Activated naive CD4-positive, alpha-beta T cell (primary cell): ENCODE measurements around the gene SS18L1.

Experiments
- DNase-seq, 4 experiments: peaks; one replicate each; lab custom pipeline; 2025; lab: John Stamatoyannopoulos, UW

SS18L1 gene

DNA sequence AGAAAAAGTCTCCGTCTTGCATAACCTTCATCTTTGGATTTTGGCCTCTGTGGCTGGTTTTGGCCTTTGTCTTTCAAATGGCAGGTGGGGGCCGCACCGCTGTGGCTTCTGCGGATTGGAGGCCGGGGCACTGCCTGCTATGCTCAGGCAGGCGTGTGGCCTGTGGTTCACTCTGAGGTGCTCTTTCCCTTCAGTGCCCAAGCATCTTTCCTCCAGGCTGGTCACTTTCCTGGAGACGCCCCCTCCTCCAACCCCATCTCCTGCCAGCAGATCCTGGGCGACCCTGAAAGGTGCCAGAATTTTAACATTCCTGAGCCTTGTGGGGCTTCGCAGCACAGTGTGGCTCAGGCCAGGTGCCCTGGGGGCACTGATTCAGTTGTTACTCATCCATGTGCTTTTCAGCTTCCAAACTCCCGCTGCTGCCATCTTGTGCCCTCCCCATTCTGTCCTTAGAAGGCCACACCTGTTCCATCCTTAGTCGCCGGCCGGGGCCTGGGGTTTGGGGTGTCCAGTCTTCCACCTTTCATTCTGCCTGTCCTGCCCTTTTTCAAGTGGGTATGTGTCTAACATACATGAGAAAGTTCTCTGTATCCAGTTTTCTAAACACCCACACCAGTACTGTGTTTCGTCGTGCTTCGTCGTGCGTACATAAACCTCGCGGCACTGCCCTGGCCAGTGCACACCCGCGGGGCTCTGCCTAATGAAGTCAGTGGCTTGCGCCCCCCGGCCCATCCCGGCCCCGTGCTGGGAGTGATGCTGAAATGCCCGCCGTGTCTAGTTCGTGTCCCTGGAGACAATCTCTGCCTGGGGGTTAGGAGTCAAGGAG, 12.1 kb downstream of the SS18L1 start:
- no peak for DNase-seq

DNA sequence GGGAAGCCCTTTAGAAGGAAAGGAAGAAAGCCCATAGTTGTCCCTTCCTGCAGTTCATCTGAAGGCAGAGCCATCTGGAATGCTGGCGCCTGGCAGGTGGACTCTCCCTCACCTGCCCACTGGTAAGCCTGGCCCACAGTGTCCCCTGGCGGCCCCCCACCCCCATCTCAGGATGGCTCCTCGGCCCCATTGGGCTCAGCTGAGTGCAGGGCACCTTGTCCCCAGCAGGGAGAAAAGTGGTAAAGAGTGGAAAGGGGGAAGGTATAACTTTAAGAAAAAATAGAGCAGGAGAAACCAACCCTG, 12.6 kb downstream of the SS18L1 start:
- no peak for DNase-seq

DNA sequence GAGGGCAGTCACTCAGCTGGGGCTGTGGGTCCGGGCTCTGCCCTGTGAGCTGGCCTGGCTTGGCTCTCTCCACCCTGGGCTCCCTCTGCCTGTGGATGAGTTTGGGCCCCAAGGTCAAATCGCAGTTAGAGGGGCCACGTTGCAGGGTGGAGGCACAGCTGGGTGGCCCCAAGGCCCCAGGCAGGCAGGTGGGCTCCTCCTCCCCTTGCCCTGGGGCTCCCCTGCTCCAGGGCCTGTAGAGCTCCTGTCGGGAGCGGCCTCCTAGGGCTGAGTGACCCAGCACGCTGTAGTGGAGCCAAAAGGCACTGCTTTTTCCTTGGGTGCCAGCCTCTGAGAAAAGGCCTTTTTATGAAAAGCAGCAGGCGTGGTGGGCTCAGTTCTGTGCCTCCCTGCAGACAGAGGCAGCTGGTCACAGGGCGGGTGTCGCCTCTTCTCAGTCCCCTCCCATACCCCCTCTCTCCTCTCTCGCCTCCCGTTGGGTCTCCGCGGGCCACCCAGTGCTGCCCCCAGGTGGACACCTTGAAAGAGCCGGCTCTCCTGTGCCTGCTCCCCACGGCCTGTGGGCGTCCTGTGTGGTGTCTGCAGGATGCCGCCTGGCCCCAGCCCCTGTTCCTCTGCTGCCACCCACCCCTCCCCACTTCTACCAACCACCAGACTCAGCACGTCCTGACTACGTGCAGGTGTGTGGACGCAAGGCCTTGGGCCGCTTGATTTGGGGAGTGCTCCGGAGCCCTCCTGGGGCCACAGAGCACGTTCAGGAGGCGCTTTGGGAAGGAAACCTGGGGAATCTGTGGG, 13.2 kb downstream of the SS18L1 start:
- DNase-seq = peak; percentile 29 to 62 (median 49)

DNA sequence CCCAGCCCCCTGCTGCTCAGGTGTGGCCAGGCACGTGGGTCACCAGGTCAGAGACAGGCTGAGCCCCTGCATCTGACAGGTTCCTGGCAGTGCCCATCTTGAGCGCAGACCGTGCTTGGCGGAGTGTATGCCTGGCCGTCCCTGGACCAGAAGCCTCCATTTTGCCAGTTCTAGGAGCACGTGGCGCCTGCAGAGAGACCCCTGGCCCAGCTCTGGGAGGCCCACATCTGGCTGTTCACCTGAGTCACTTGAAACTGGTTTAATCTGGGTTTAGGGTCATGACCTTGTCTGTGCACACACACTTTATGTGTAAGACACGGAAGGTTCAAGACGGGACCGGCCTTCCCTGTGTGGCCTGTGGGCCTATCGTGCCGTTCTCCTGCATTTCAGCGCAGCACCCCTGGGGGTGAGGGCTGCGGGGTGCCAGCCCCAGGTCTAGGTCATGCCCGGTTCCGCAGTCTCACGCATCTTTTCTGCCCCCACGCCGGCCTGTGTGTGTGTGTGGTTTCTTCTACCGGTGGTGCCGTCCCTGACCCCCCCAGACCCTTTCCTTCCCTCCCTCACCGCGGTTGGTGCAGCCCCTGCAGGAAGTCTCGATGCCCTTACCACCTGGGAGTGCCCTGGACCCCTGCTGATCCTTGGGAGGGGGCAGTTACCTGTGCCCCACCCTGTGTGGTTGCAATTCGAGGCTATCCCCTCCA, 14.0 kb downstream of the SS18L1 start:
- no peak for DNase-seq

DNA sequence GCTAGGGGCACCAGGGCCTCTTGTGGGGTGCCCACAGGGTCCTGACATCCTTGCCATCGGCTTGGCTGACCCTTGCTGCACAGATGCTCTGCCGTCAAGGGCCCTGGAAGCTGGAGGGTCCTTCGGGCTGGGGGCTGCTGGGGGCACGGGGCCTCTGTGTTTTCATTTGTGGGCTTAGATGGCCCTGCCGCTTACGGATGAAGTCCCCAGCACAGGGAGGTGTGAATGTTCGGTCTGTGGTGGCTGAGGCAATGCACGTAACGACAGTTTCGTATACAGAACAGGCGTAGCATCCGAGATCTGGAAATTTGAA, 14.5 kb downstream of the SS18L1 start:
- no peak for DNase-seq

DNA sequence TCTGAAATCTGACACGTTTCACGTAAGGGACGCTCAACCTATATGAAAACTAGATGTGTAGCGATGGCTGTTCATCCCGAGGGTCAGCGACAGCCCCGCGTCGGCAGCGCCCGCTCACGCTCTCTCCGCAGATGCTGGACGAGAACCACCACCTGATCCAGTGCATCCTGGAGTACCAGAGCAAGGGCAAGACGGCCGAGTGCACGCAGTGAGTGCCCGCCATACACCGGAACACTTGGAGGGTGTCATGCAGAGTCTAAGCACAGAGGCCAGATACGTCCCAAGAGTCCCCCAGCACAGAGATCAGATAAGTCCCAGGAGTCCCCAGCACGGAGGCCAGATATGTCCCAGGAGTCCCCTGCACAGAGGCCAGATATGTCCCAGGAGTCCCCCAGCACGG, 15.0 kb downstream of the SS18L1 start:
- no peak for DNase-seq

DNA sequence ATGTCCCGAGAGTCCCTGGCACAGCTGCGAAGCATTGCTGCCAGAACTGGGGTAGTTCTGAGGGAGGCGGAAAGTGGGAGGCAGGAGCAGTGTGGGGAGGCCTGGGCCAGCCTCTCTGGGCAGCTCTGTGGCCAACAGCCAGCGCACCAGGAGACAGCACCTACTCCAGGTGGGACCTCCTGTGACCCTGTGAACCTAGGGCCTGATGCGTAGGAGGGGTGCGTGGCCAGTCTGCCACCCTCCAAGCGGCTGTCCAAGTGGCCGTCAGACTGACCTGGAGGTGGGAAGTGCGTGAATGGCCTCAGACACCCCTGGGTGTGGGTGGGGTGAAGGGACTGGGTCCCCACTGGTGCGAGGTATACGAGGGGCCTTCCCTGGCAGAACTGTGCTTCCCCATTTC, 15.5 kb downstream of the SS18L1 start:
- DNase-seq = no peak

DNA sequence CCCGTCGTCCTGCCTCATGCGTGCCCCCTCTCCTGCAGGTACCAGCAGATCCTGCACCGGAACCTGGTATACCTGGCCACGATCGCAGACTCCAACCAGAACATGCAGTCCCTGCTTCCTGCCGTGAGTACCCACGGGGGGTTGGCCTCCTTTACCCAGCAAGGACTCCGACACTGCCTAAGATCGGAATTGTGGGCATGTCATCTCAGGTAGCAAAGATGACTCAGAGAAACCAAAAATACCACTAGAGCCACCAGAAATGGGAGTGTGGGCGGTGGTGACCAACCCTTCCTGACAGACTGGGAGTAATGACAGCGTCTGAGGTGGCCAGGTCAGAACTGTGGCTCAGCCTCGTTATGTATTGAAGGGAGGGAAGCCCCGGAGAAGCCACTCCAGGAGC, 16.3 kb downstream of the SS18L1 start:
- no peak for DNase-seq

DNA sequence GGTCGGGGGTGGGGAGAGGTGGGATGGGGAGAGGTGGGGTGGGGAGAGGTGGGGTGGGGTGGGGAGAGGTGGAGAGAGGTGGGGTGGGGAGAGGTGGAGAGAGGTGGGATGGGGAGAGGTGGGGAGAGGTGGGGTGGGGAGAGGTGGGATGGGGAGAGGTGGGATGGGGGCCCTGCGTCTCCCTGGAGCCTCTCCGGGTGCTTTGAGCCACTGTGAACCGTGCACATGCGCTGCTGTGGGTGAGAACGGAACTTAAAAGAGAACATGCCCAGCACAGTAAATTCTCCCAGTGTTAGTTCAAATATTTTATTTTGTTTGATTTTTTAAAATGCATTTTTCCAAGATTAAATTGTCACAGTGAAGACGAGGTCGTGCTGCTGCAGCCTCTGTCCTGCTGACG, 16.7 kb downstream of the SS18L1 start:
- no peak for DNase-seq

DNA sequence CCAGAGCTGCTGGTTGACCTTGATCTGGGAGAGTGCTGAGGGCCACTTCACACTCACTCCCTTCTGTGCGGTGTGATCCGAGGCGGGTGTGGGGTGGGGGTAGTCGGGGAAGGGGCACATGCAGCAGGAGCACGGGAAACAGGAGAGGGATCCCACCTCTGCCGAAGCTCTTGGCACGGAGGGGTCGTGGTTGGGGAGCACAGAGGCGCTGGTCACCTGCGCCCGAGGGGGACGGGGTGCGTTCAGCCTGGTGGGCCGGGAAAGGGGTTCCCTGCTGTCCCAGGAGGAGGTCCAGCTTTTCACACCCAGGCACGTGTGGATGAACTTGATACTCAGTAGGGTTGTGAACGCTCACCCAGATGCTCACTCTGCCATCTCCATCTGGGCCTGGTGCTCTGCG, 17.3 kb downstream of the SS18L1 start:
- no peak for DNase-seq

DNA sequence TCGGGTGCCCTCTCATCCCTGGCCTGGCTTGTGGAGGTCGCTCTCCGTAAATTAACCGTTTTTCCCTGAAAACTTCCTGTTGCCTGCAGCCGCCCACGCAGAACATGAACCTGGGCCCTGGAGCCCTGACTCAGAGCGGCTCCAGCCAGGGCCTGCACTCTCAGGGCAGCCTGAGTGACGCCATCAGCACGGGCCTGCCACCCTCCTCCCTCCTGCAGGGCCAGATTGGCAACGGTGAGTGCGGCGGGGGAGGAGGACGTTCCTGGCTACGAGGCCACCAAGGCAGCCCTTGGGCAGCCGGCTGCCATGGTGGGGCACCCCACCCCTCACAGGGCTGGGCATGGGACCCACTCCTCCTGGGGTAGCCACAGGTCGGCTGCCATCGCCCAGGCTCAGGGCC, 17.8 kb downstream of the SS18L1 start:
- no peak for DNase-seq

DNA sequence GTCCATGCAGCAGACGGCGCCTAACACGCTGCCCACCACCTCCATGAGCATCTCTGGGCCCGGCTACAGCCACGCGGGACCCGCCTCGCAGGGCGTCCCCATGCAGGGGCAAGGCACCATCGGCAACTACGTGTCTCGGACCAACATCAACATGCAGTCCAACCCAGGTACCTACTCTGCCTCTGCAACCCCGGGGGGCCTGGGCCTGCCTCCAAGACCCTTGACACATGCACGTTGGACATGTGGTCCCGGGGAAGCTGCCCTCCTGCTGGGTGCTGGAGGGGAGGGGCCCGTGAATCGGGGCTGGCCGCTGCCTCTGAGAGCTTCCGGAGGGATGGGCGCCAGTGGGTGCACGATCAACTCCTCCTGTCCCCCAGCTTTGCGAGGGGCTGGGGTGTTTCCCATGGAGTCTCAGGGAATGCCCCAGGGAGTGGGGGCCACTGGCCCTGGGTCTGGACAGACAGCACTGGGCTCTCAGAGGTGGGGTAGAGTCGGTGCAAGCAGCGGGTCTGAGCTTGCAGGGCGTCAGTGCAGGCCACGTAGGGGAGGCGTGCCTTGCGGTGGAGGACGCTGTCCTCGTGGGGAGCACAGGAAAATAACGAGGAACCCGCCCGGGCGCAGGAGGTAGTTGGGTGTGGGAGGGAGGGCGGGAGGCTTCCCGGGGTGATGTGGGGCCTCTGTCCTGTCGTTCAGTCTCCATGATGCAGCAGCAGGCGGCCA, 19.4 kb downstream of the SS18L1 start:
- DNase-seq = no peak

DNA sequence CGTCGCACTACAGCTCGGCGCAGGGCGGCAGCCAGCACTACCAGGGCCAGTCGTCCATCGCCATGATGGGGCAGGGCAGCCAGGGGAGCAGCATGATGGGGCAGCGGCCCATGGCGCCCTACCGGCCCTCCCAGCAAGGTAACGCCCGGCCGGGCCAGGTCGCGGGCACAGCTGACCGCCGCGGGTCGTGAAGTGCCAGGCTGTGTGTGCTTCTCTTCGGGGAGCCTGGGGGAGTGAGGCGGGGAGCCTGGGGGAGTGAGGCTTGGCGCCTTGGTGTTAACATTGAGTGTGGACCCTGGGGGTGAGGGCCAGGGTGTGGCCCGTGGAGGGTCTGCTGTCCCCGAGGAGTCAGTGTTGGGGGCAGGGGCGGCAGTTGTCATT, 19.9 kb downstream of the SS18L1 start:
- no peak for DNase-seq

DNA sequence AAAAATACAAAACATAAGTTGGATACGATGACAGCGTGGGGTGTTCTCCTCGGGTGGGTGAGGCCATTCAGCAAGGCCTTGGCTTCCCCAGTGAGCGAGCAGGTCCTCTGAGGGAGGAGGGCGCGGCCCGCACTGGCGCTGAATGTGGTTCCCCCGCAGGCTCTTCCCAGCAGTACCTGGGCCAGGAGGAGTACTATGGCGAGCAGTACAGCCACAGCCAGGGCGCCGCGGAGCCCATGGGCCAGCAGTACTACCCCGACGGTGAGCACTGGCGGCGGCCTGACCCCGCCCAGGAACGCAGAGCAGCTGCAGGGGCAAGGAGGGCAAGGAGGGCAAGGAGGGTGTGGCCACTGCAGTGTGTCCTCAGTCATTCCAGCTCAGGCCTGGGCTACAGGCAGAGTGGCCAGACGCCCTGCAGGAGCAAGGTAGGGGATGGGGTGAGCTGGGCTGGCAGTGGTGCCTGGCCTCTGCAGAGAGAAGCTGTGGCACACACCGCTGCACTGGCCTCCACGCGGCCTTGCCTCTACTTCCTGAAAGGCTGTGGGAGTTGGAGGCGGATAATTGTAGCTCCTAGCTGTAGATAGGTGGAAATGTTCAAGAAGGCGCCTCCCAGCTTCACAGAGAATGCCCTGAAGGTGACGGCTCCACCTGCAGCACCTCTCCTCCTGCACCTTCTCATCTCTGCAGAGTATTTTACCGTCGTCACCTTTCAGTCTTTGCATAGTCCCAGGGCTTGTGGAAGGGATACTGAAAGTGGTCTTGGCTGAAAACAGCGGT, 20.6 kb downstream of the SS18L1 start:
- no peak for DNase-seq

DNA sequence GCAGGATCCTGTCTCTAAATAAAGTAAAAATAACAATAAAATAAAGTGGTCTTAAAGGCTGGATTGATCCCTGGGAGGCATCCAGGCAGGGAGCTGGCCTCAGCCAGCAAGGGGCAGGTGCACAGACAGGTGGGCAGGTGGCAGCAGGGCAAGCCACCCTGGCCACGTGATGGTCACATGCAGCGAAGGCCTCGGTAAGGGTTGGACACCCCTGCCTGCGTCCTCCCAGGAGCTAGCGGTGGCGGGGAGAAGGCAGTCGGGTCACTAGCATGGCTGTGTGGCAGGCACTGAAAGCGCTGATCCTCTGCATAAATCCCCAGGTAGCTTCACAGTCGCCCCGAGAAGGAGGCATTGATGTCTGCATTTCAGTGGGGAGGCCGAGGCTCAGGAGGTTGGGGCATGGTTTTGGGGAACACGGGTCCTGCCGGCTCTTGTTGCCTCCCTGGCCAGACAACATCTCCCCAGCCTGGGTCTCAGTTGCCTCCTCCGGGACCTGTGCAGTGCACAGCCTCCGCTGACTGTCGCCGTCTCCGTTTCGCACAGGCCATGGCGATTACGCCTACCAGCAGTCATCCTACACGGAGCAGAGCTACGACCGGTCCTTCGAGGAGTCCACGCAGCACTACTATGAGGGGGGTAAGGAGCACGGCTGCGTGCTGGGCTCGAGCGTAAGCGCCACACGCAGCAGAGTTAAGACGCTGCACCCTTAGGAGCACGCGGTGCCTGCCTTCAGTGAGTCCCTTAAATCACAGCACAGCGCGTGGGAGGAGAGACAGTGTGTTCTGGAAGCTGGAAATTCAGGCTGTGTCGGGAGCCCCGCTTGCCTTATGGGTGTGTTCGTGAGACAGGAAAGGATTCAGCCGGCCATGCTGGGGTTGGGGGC, 21.6 kb downstream of the SS18L1 start:
- no peak for DNase-seq

DNA sequence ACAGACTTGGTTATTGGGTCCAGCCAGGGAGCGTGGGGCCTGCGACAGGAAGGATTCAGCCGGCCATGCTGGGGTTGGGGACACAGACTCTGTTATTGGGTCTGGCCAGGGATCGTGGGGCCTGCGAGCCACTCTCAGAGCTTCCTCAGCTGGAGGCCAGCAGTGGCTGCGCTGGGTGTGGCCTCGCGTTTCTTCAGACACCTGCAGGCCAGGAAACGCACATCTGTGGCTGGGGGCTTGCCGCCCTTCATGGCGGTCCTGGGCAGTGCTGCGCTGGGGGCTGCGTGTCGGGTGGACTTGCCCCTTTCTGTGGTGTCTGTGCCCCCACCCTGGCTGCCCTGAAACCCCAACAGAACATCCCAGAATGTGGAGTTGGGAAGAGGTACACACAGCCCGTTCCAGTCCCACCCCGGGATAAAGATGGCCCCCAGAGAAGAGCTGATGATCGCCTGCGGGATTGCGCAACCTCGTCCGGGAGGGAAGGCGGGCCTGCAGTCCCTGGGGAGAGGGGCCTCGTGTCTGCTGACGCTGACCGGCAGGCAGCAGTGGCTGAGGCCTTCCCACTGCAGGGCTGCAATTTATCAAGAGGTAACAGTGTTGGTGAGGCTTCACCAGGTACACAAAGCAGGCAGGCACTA, 22.3 kb downstream of the SS18L1 start:
- DNase-seq = no peak

DNA sequence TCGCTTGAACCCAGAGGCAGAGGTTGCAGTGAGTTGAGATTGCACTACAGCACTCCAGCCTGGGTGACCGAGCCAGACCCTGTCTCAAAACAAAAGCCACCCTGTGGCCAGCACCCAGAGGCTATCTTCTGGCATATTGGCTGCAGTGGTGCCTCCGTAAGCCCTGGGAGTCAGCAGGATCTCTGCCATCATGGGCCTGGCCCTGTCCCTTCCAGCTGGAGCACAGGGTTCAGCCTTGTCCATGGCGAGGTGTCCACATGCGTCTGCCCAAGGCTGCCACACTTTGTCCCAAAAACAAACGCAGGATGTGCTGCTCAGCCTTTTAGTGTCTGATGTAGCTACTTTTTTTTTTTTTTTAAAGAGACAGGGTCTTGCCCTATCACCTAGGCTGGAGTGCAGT, 23.9 kb downstream of the SS18L1 start:
- DNase-seq = no peak

DNA sequence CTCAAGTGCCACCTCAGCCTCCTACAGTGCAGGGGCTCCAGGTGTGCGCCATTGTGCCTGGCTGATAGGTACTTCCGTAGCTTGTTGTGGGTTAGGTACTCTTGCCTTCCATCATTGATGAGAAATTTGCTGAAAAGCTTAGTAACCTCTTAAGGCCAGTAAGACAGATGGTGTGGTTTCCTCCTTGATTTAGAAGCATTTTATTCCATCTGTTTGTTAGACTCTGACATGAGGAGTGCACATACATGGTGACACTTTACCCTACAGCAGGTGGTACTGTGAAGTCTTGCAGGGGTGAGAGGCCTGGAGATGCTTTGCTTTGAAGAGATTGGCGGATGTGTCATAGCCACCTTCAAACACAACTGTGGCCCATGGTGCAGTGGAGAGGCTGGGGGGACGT, 24.5 kb downstream of the SS18L1 start:
- no peak for DNase-seq

DNA sequence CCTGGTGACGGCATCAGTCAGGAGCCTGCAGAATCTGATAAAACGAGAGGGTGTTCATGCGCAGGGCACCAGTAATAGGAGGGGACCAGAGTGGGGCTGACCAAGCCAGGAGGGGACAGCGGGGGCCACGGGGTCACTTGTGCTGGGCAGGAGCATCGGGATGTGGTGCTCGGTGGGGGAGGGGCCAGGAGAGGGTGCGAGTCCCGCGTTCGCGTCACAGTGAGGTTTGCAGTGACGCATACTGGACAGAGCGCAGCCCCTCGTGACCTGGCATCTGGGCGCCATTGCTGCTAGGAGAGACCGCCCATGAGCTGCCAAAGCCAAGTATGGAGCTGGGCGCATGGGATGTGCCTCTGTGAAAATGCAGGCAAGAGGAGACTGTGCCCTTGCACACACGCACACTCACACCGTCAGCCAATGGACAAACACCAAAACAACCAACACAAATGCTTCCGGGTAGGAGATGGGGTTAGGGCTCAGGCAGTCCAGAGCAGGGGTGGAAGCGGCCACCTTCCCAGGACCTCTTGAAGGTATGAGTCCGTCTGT, 25.4 kb downstream of the SS18L1 start:
- no peak for DNase-seq

DNA sequence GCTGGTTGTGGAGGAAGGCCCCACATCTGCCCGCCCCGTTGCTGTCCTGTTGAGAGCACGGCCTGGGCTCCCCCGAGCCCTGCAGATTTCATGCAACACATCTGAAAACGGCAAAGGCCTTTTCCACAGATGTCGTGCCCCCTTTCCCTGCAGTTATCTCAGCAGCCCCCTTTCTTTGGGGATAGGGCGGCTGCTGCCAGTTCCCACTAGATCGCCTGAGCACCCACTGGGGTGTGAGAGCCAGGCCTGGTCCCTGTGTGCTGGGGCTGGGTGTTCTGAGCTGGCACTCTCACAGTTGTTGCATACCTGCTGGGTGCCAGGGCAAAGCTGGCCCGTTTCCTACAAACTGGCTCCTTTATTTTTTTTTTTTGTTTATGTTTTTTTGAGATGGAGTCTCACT, 27.0 kb downstream of the SS18L1 start:
- DNase-seq = no peak
